Measurements from ENCODE around the gene TSPAN7.

The TSPAN7 gene

GRCh38 chrX:38599796-38600755, 38.7 kb downstream of the TSPAN7 start:
- H3K9me3 ChIP-seq (ENCODE audit: insufficient read depth, low read length) = no peaks in the 10 kb centered on the region
- no peaks in the 10 kb centered on the region for H3F3A ChIP-seq (ENCODE audit: insufficient read depth)
- H2AFZ ChIP-seq (ENCODE audit: low read depth, low read length, severe bottlenecking) = no peak overlapping the region
- no peaks in the 10 kb centered on the region for H3K27me3 ChIP-seq (ENCODE audit: low read length)
- H3K9ac ChIP-seq (ENCODE audit: low read length) = no peak overlapping the region
- no peak overlapping the region for H3K4me3 ChIP-seq (ENCODE audit: insufficient read depth, low read length, poor library complexity, severe bottlenecking)
- no peak overlapping the region for H3K4me2 ChIP-seq (ENCODE audit: low read depth, low read length, poor library complexity, severe bottlenecking)
- no peak for TF ChIP-seq CTCF (IDR thresholded peaks at IDR 0.05; ENCODE audit: insufficient read depth, low read length, poor library complexity, severe bottlenecking)
- TF ChIP-seq EZH2phosphoT487 (conservative IDR thresholded peaks at IDR 0.05; ENCODE audit: low read length) = no peak
- H3K27ac ChIP-seq (ENCODE audit: low read depth, low read length) = no peak overlapping the region
- no peaks in the 10 kb centered on the region for H3K79me2 ChIP-seq (ENCODE audit: insufficient read depth, low read length)
- H3K36me3 ChIP-seq (ENCODE audit: low read length) = no peaks in the 10 kb centered on the region
- H4K20me1 ChIP-seq (ENCODE audit: low read depth, low read length) = no peaks in the 10 kb centered on the region
- H3K9me2 ChIP-seq (replicated peaks; ENCODE audit: insufficient read depth, low read length) = no peaks in the 10 kb centered on the region

GRCh38 chrX:38601866-38602265, 40.5 kb downstream of the TSPAN7 start:
- Histone ChIP-seq H3K27ac (ENCODE audit: low read depth, low read length) (no peak overlapping the region), H3K27me3 (ENCODE audit: low read length) (no peaks in the 10 kb centered on the region), H3F3A (ENCODE audit: insufficient read depth) (no peaks in the 10 kb centered on the region), H3K9ac (ENCODE audit: low read length) (no peak overlapping the region), H3K9me2 (replicated peaks; ENCODE audit: insufficient read depth, low read length) (no peaks in the 10 kb centered on the region), H3K9me3 (ENCODE audit: insufficient read depth, low read length) (no peaks in the 10 kb centered on the region), H4K20me1 (ENCODE audit: low read depth, low read length) (no peaks in the 10 kb centered on the region), H3K36me3 (ENCODE audit: low read length) (no peaks in the 10 kb centered on the region), H3K4me3 (ENCODE audit: insufficient read depth, low read length, poor library complexity, severe bottlenecking) (no peak overlapping the region), H3K79me2 (ENCODE audit: insufficient read depth, low read length) (no peaks in the 10 kb centered on the region), H2AFZ (ENCODE audit: low read depth, low read length, severe bottlenecking) (no peak overlapping the region), H3K4me2 (ENCODE audit: low read depth, low read length, poor library complexity, severe bottlenecking) (no peak overlapping the region)
- TF ChIP-seq CTCF (IDR thresholded peaks at IDR 0.05; ENCODE audit: insufficient read depth, low read length, poor library complexity, severe bottlenecking) (no peak), EZH2phosphoT487 (conservative IDR thresholded peaks at IDR 0.05; ENCODE audit: low read length) (no peak)

GRCh38 chrX:38606821-38607220, 45.5 kb downstream of the TSPAN7 start:
- Histone ChIP-seq H3K4me2 (ENCODE audit: low read depth, low read length, poor library complexity, severe bottlenecking) (no peak overlapping the region), H3K4me3 (ENCODE audit: insufficient read depth, low read length, poor library complexity, severe bottlenecking) (no peak overlapping the region), H2AFZ (ENCODE audit: low read depth, low read length, severe bottlenecking) (no peak overlapping the region), H3F3A (ENCODE audit: insufficient read depth) (no peaks in the 10 kb centered on the region), H3K9ac (ENCODE audit: low read length) (no peak overlapping the region), H3K9me2 (replicated peaks; ENCODE audit: insufficient read depth, low read length) (no peaks in the 10 kb centered on the region), H3K9me3 (ENCODE audit: insufficient read depth, low read length) (no peaks in the 10 kb centered on the region), H4K20me1 (ENCODE audit: low read depth, low read length) (no peaks in the 10 kb centered on the region), H3K27me3 (ENCODE audit: low read length) (no peaks in the 10 kb centered on the region), H3K36me3 (ENCODE audit: low read length) (no peaks in the 10 kb centered on the region), H3K79me2 (ENCODE audit: insufficient read depth, low read length) (no peaks in the 10 kb centered on the region), H3K27ac (ENCODE audit: low read depth, low read length) (no peak overlapping the region)
- TF ChIP-seq EZH2phosphoT487 (conservative IDR thresholded peaks at IDR 0.05; ENCODE audit: low read length) = no peak

GRCh38 chrX:38607976-38608375, 46.6 kb downstream of the TSPAN7 start:
- Histone ChIP-seq H3K27me3 (ENCODE audit: low read length) (no peaks in the 10 kb centered on the region), H3F3A (ENCODE audit: insufficient read depth) (no peaks in the 10 kb centered on the region), H3K9ac (ENCODE audit: low read length) (no peak overlapping the region), H3K79me2 (ENCODE audit: insufficient read depth, low read length) (no peaks in the 10 kb centered on the region), H3K4me2 (ENCODE audit: low read depth, low read length, poor library complexity, severe bottlenecking) (no peak overlapping the region), H3K9me3 (ENCODE audit: insufficient read depth, low read length) (no peaks in the 10 kb centered on the region), H3K36me3 (ENCODE audit: low read length) (no peaks in the 10 kb centered on the region), H3K27ac (ENCODE audit: low read depth, low read length) (no peak overlapping the region), H4K20me1 (ENCODE audit: low read depth, low read length) (no peaks in the 10 kb centered on the region), H2AFZ (ENCODE audit: low read depth, low read length, severe bottlenecking) (no peak overlapping the region), H3K9me2 (replicated peaks; ENCODE audit: insufficient read depth, low read length) (no peaks in the 10 kb centered on the region), H3K4me3 (ENCODE audit: insufficient read depth, low read length, poor library complexity, severe bottlenecking) (no peak overlapping the region)
- TF ChIP-seq CTCF (IDR thresholded peaks at IDR 0.05; ENCODE audit: insufficient read depth, low read length, poor library complexity, severe bottlenecking) (no peak), EZH2phosphoT487 (conservative IDR thresholded peaks at IDR 0.05; ENCODE audit: low read length) (no peak)
